Stimulated activated naive CD4-positive, alpha-beta T cell (primary cell): ENCODE results near the gene SRPRB.

Experiments
- DNase-seq, 6 experiments: peaks; one replicate each; lab custom pipeline; 2025; lab: John Stamatoyannopoulos, UW

The SRPRB gene

DNA sequence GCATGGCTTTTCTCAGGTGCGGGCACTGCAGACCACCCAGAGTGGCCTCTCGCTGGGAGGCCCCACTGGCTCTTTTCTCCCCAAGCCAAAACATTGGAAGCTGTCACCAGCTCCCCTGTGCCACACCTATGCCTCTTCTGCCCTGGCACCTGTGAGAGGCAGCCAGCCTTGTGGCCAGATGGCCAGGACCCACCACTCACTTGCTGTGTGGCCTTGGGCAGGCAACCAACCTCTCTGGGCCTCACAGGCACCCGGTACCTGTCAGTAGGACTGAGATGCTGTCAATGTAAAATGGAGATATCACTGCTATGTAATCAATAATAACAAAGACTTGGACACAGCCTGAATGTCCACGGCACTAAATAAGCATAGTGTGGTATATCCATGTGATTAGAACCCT lies 36.5 kb downstream of the SRPRB start:
- DNase-seq = no peak

GRCh38 chr3:133843634-133844033 lies 38.0 kb downstream of the SRPRB start:
- DNase-seq = no peak

- DNase-seq = no peak
Observed at GRCh38 chr3:133845127-133845526, 39.5 kb downstream of the SRPRB start.

GRCh38 chr3:133849346-133849745 lies 43.7 kb downstream of the SRPRB start:
- DNase-seq = no peak

DNA sequence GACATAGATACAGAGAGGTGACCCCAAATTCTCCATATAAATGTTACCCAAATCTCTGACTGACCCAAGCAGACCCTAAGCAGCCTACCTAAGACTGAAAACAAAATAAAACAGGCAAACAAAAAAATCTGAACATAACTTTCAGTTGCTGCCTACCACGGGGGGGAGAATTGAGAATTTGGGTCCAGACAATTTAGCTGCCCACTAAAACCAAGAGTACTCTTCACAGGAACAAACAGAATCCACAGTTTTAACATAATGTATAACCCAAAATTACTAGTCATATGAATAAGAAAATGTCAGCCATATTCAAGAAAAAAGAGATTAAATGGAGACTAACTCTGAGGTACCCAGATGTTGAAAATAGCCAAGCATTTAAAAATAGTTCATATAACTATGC lies 44.4 kb downstream of the SRPRB start:
- DNase-seq = no peak

GRCh38 chr3:133851266-133851906 lies 45.8 kb downstream of the SRPRB start:
- DNase-seq = no peak

GRCh38 chr3:133851931-133852330 lies 46.3 kb downstream of the SRPRB start:
- no peak for DNase-seq

DNA sequence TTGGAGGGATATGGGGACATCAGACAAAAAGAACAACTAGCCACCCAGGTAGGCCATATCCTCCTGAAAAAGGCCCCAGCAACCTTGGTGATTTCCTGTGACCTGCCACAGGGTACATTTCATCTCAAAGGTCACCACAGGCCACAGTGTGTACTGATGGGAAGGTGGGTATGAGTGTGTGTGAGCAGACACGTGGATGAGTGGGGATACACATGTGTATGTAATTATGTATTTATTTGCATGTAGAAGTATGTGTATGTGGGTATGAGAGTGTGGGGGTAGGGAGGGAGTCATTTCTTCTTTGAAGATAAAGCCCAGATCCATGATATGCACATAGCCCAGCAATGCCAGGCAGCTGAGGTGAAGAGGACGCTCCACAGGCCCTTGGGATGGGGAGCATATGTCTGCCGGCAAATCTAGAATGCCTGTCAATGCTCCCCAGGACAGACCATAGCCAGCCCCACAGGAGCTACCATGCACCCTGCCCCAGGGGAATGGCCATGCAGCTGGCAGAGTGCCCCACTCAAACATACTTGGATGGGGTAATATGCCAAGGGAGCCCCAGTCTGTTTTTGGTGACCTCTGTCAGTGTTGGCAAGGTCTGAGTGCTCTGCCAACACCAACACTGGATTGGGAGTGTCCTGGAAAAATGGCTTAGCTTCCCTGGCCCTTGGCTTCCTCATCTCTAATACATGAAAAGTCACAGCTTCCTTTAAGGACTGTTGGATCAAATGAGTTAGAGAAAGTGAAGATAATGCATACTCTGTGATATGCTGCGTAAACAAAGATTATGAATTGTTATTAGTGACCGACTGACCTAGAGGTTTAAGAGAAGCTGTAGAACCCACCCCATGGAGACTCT lies 47.7 kb downstream of the SRPRB start:
- DNase-seq = no peak

GRCh38 chr3:133853925-133854227 lies 48.3 kb downstream of the SRPRB start:
- DNase-seq = no peak

DNA sequence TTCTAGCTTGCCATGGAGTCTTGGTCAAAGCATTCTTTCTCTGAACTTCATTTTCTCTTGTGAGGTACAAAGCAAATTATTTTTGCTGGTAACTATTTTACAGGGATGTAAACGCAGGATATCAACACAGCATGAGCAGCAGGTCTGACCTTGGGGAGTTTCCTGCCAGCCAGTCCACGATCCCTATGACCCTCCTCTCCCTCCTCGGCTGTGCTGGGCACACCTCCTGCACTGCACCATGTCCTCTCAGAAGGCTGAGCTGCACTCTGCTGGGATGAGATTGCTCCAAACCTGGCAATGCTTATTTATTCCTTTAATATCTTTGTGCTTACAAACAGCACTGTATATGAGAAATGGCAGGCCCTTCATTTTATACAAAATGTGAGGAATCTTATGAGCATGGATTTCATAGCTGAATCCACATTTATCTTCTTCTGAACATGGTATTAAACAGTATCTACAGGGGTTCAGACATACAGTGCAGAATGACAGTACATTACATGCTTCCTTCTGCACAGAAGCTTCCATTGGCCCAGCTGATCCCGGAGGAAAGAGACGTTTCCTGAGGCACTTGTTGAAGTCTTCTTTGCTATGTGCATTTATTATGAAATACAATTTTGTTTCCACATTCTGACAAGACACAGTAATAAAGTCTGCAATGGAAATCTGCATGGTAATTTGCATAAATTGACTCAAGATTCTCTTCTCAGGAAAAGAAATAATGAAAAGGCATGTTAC lies 48.8 kb downstream of the SRPRB start:
- no peak for DNase-seq

GRCh38 chr3:133855002-133855370 lies 49.4 kb downstream of the SRPRB start:
- DNase-seq = no peak

DNA sequence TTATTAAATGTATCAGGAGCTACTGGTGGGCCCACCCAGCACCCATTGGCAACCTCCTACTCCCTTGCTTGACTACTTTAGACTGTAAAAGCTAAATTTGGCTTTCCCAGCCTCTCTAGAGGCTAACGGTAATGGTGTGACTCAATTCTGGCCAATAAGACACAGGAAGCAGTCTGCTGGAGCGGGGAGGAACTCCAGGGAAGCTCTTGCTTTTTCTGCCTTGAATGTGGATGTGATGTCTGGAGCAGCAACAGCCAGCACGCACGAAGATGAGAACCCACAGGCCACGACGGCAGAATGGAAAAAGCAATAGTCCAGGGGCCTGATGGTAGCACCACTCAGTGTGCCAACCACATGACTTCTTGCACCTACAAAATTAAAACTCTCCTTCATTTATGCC lies 50.2 kb downstream of the SRPRB start:
- no peak for DNase-seq

DNA sequence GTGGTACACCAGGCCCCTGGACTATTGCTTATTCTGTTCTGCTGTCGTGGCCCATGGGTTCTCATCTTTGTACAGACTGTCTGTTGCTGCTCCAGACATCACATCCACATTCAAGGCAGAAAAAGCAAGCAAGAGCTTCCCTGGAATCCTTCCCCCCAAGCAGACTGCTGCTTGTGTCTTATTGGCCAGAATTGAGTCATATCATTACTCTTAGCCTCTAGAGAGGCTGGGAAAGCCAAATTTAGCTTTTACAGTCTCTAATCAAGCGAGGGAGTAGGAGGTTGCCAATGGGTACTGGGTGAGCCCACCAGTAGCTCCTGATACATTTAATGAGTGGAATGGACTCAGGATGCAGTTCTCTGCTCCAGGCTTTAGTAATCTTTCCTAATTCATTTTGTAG lies 50.7 kb downstream of the SRPRB start:
- no peak for DNase-seq

- no peak for DNase-seq
Observed at GRCh38 chr3:133857767-133858166, 52.2 kb downstream of the SRPRB start.

DNA sequence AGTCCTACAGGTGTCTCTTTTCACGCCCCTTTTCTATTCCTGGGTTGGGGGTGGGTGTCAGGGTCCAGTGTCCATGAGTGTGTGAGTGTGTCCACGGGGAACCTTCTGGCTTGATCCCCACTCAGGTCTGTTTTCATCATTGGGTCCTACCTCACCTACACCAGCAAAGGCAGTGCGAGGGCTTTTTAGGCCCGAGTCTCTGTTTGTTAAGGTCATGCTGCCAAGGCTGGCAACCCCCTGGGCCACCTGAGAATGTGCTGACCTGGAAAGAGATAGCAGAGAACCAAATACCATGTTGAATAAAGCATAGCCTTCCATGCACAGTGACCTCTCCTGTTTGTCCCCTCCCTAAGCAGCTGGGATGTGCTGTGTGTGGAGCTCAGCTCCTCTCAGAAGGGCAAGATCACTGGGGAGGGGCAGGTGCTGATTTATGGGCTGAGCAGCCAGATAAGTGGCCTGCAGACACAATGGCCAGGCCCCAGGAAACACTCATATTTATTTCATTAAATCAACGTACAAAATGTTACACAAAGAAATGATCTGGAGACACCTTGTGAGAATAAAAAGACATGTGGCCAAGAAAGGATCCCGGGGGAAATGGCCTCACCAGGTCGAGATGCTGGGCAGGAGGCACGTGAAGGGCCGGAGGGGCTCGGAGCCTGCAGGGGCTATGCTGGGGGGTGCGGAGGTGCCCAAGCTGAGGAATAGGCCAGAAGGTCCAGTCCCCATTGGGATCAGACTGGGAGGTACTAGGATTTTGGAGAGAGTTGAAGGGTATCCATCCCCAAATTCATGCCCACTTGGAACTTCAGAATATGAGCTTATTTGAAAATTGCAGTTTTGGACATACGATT lies 54.0 kb downstream of the SRPRB start:
- no peak for DNase-seq

- no peak for DNase-seq
Observed at GRCh38 chr3:133860519-133860918, 54.9 kb downstream of the SRPRB start.

GRCh38 chr3:133862161-133862560 lies 56.5 kb downstream of the SRPRB start:
- DNase-seq = no peak

DNA sequence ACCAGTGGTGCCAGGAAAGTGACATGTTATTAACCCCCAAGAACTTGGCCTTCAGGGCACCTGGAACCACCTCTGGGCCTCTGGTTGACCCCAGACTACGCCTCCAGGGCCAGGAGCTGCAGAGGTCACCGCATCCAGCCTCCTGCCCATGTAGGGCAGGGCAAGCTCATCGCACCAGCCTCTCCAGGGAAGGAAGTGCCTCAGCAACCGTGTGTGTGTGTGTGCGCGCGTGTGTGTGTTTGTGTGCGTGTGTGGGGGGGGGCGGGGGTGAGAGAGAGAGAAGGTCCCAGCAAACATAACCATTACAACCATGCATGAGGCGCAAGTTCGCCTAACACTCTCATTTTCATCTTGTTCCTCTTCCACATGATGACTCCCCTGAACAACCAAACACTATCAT lies 58.3 kb downstream of the SRPRB start:
- no peak for DNase-seq

GRCh38 chr3:133864616-133865015 lies 59.0 kb downstream of the SRPRB start:
- no peak for DNase-seq

- DNase-seq = no peak
Observed at GRCh38 chr3:133865136-133865855, 59.7 kb downstream of the SRPRB start.

- DNase-seq = no peak
Observed at GRCh38 chr3:133866141-133866540, 60.5 kb downstream of the SRPRB start.

GRCh38 chr3:133868186-133868585 lies 62.6 kb downstream of the SRPRB start:
- DNase-seq = no peak
